HG02981 (cell line): ENCODE results near the gene ADORA2A.

Experiments
- ATAC-seq: cut with Tn5 transposase; IDR thresholded peaks from one replicate; pipeline ENCODE4 v1.9.1; 2021; ENCODE audit warnings: mild to moderate bottlenecking, moderate library complexity; ENCODE audit not compliant: unreplicated experiment

ADORA2A gene

GRCh38 chr22:24417200-24417599 lies 10.2 kb upstream of the ADORA2A start:
- ATAC-seq, result no peak

- no peak for ATAC-seq
Measured at GRCh38 chr22:24417901-24418641, 9.3 kb upstream of the ADORA2A start.

GRCh38 chr22:24418786-24419474 lies 8.5 kb upstream of the ADORA2A start:
- no peak for ATAC-seq

- no peak for ATAC-seq
Measured at GRCh38 chr22:24419475-24419850, 7.9 kb upstream of the ADORA2A start.

GRCh38 chr22:24420072-24420976 lies 7.1 kb upstream of the ADORA2A start:
- no peak for ATAC-seq

- no peak for ATAC-seq
Measured at GRCh38 chr22:24420977-24421343, 6.4 kb upstream of the ADORA2A start.

GRCh38 chr22:24421428-24421931 lies 5.9 kb upstream of the ADORA2A start:
- ATAC-seq, result no peak

- no peak for ATAC-seq
Measured at GRCh38 chr22:24422102-24422665, 5.2 kb upstream of the ADORA2A start.

GRCh38 chr22:24423519-24424000 lies 3.8 kb upstream of the ADORA2A start:
- no peak for ATAC-seq

GRCh38 chr22:24424001-24424900 lies 3.1 kb upstream of the ADORA2A start:
- no peak for ATAC-seq

- no peak for ATAC-seq
Measured at GRCh38 chr22:24424901-24425775, 2.3 kb upstream of the ADORA2A start.

GRCh38 chr22:24426436-24426835 lies 963 bp upstream of the ADORA2A start:
- ATAC-seq, result no peak

- no peak for ATAC-seq
Measured at GRCh38 chr22:24426851-24427499, 424 bp upstream of the ADORA2A start.

- no peak for ATAC-seq
Measured at GRCh38 chr22:24428751-24429410, 1.5 kb downstream of the ADORA2A start.

GRCh38 chr22:24429411-24430365 lies 2.3 kb downstream of the ADORA2A start:
- ATAC-seq, result no peak

- ATAC-seq, result no peak
Measured at GRCh38 chr22:24430431-24431308, 3.3 kb downstream of the ADORA2A start.
